Transverse colon (tissue), 4 donors: ENCODE measurements around the gene CARMIL3. TPM values are rescaled to one million over a fixed set of nuclear protein-coding genes. Genes with fewer than 3 reads are reported as not detected.
"Not testable (repeated sequence)": the region's sequence is repeated elsewhere in the genome, so short reads cannot be mapped to it uniquely, and the experiment has no call there.

Source experiments
- DNase-seq: peaks from one replicate; pipeline ENCODE4 v3.0.0-alpha.2; 2019
- H3K27ac ChIP-seq, 4 donors: fragments of 200-600 bp; sonication (generic); 2 replicates each; pipeline ENCODE4 v1.5.1; 2016 to 2018; ENCODE audit warnings: inconsistent platforms in 4 of 4
- H3K27me3 ChIP-seq: fragments of 200-600 bp; sonication (generic); 2 replicates; pipeline ENCODE4 v1.5.1; 2017; ENCODE audit warnings: inconsistent platforms
- H3K36me3 ChIP-seq, 4 donors: fragments of 200-600 bp; sonication (generic); 2 replicates each; pipeline ENCODE4 v1.5.1; 2017 to 2019; ENCODE audit warnings: inconsistent platforms in 4 of 4
- H3K4me1 ChIP-seq, 4 donors: fragments of 200-600 bp; sonication (generic); 2 replicates each; pipeline ENCODE4 v1.5.1; 2017 to 2020; ENCODE audit warnings: inconsistent platforms in 4 of 4
- H3K4me3 ChIP-seq, 4 donors: fragments of 200-600 bp; sonication (generic); 1 replicate in 1 of 4; 2 replicates in 3 of 4; pipeline versions ENCODE4 v1.5.1 to v1.6.1; 2017 to 2019; ENCODE audit warnings: inconsistent platforms in 4 of 4
- H3K9me3 ChIP-seq, 2 donors: fragments of 200-600 bp; sonication (generic); 2 replicates each; pipeline ENCODE4 v1.5.1; 2017 to 2019; ENCODE audit warnings: inconsistent platforms in 2 of 2
- EP300 ChIP-seq: sonication (generic); formaldehyde crosslinking; IDR thresholded peaks from one replicate; pipeline ENCODE4 v1.6.1; 2017; ENCODE audit warnings: antibody characterized with exemption, low read depth
- POLR2A ChIP-seq: fragments of 450-650 bp; IDR thresholded peaks from one replicate; pipeline ENCODE4 v1.6.1; 2016; ENCODE audit warnings: antibody characterized with exemption, mild to moderate bottlenecking, moderate library complexity
- POLR2AphosphoS5 ChIP-seq, 3 donors: sonication (generic); formaldehyde crosslinking; IDR thresholded peaks; one replicate each; pipeline ENCODE4 v1.6.1; 2016; ENCODE audit warnings: antibody characterized with exemption in 3 of 3
- WGBS, 2 donors: methylation state at CpG; one replicate each; pipeline ENCODE4 v1.1.5; 2018; ENCODE audit warnings: low coverage in 1 of 2; 5-methylcytosine and 5-hydroxymethylcytosine counted together
- in situ Hi-C, 4 donors: fragments of 200-750 bp; cut with MboI; loops; one replicate each; pipeline versions ENCODE4 v1.15.0 to v1.15.1; 2017; ENCODE audit warnings: low sequenced_read_pairs in 3 of 4, low pct_ligation_motif_present in 1 of 4, low pct_unique_long_range_greater_than_20kb in 1 of 4
- intact Hi-C: fragments of 100-400 bp; cut with DNase I; formaldehyde crosslinking; loops from one replicate; pipeline ENCODE4 v1.15.1; 2023; ENCODE audit warnings: low total_unique reads
- total RNA-seq, 4 donors: library from RNA; depleted of rRNA; stranded (reverse); fragments of >200 nt; gene quantifications; one replicate each; pipeline ENCODE4 v1.1.0, GENCODE V29; 2016
- TF ChIP-seq, protein P1 (sequence below), 5 experiments: fragments of 200-600 bp in 3 of 5; fragments of 450-650 bp in 2 of 5; sonication (generic) in 3 of 5; IDR thresholded peaks; 1 replicate in 2 of 5; 2 replicates in 3 of 5; pipeline ENCODE4 v1.5.1; 2016 to 2017; ENCODE audit warnings: antibody characterized with exemption in 5 of 5, inconsistent platforms in 3 of 5, mild to moderate bottlenecking in 2 of 5, moderate library complexity in 1 of 5

CARMIL3 gene
- total RNA-seq, 4 donors from 2014 or later: 0.20 to 4.1 (median 3.0) TPM

DNA sequence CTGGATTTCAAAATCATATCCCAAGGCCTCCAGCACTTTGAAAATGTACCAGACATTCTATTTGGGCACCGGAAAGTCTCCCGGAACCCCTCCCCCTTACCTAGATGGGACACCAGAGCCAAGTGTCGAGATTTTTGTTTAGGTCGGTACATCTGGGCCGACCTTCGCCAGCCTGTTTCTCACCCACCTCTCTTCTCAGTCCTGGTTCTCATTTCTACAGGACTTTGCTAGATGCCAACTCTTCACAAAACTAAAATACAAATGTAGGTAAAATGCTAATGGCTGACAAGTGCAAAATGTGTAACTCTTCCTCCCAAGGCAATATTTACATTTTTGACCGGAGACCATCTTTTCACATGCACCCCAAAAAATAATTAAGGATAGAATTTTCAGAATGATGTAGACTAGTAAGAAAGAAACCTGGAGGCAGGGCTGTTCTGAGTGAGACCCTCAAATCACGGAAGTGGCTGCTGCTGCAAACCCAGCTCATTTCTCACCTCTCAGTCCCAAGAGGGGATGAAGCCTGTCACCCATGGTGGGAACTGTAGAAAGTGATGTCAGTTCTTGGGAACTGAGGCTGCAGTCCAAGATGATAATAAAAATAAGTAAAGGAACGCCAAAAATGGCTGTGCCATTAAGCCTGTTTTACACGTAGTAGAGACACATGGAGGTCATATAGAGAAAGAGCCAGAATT lies 14.7 kb upstream of the CARMIL3 start:
- peak overlapping the region; percentile 91 to 97 (median 95) for H3K27ac ChIP-seq
- in situ Hi-C loops: loop anchor here in 2 of 4 donors (5.0 to 10.0 kb wide), 2 partner anchors 50 to 62 kb away; partner anchors contain the start of gene DHRS4L2 (in 1 of the 2)

DNA sequence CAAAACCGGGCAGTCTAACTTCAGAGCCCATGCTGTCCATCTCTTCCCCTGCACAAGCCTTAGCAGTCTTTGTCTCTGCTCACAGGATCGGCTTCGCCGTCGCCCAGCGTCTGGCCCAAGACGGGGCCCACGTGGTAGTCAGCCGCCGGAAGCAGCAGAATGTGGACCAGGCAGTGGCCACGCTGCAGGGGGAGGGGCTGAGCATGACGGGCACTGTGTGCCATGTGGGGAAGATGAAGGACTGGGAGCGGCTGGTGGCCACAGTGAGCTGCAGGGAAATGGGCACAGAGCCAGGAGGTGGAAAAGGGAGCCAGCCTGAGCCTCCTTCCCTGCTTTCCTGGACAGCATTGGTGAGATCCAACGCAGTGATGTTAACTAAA lies 14.2 kb upstream of the CARMIL3 start:
- intact Hi-C loops (no loop called here), in situ Hi-C loops (loop anchor here in 2 of 4 donors (5.0 to 10.0 kb wide), 2 partner anchors 50 to 63 kb away; partner anchors contain the start of gene DHRS4L2 (in 1 of the 2))
- TF ChIP-seq EP300: no peak
- TF ChIP-seq, protein P1, sequence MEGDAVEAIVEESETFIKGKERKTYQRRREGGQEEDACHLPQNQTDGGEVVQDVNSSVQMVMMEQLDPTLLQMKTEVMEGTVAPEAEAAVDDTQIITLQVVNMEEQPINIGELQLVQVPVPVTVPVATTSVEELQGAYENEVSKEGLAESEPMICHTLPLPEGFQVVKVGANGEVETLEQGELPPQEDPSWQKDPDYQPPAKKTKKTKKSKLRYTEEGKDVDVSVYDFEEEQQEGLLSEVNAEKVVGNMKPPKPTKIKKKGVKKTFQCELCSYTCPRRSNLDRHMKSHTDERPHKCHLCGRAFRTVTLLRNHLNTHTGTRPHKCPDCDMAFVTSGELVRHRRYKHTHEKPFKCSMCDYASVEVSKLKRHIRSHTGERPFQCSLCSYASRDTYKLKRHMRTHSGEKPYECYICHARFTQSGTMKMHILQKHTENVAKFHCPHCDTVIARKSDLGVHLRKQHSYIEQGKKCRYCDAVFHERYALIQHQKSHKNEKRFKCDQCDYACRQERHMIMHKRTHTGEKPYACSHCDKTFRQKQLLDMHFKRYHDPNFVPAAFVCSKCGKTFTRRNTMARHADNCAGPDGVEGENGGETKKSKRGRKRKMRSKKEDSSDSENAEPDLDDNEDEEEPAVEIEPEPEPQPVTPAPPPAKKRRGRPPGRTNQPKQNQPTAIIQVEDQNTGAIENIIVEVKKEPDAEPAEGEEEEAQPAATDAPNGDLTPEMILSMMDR (IDR thresholded peaks at IDR 0.05): no peak
- no peak for TF ChIP-seq POLR2A
- no peak for TF ChIP-seq POLR2AphosphoS5 (IDR thresholded peaks at IDR 0.05)
- Histone ChIP-seq H3K27ac (no peak overlapping the region), H3K9me3 (no peaks in the 10 kb centered on the region), H3K4me3 (no peak overlapping the region), H3K36me3 (no peaks in the 10 kb centered on the region), H3K4me1 (peaks cover 0 to 21% (median 7%) of the 10 kb centered on the region in 4 donors), H3K27me3 (no peaks in the 10 kb centered on the region)
- peak; percentile 56 for DNase-seq
- WGBS, 2 donors: 85 to 88% methylated on average over 1 to 14 of the region's 14 CpGs

More for the DNA sequence above, 14.7 kb upstream of the CARMIL3 start:
- H3K4me1 ChIP-seq: peaks cover 0 to 21% (median 7%) of the 10 kb centered on the region in 4 donors
- intact Hi-C loops, H3K9me3 ChIP-seq, H3K36me3 ChIP-seq, DNase-seq, H3K27me3 ChIP-seq: not testable (repeated sequence)
- 35 to 36% methylated on average over 4 to 10 of the region's 10 CpGs for WGBS, 2 donors
- H3K4me3 ChIP-seq: peak overlapping the region in 3 of 4 donors; percentile 49 to 61 (median 56)
- TF ChIP-seq, protein P1 (IDR thresholded peaks at IDR 0.05): peak in 1 of 5 experiments; percentile 7

DNA sequence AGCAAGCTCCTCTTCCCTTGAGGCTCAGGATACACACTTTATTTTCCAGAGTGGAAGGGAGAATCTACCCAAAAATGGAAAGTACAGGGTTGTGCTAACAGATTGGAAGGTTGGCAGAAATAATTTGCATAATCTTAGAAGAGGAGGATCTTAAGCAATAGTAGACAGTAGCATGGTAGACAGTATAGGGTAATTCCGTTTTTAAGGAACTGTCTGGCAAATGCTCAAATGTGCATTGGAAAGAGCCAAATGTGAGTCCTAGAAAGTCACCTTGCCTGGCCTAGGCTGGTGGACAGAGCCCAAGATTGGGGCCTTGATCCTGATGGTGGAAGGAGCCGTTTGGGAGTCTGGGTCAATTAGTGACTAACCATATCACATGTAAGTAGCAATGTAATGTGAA lies 13.1 kb upstream of the CARMIL3 start:
- DNase-seq: no peak
- Histone ChIP-seq H3K4me1 (peaks cover 0 to 21% (median 7%) of the 10 kb centered on the region in 4 donors), H3K27me3 (no peaks in the 10 kb centered on the region), H3K27ac (no peak overlapping the region), H3K9me3 (no peaks in the 10 kb centered on the region), H3K4me3 (no peak overlapping the region), H3K36me3 (no peaks in the 10 kb centered on the region)
- TF ChIP-seq EP300: no peak
- TF ChIP-seq POLR2A: no peak
- TF ChIP-seq, protein P1 (IDR thresholded peaks at IDR 0.05): no peak
- TF ChIP-seq POLR2AphosphoS5 (IDR thresholded peaks at IDR 0.05): no peak
- WGBS, 2 donors: 84 to 86% methylated on average over 2 of the region's 2 CpGs
- intact Hi-C loops (no loop called here), in situ Hi-C loops (loop anchor here in 2 of 4 donors (5.0 to 10.0 kb wide), 2 partner anchors 51 to 64 kb away; partner anchors contain the start of gene DHRS4L2 (in 1 of the 2))

DNA sequence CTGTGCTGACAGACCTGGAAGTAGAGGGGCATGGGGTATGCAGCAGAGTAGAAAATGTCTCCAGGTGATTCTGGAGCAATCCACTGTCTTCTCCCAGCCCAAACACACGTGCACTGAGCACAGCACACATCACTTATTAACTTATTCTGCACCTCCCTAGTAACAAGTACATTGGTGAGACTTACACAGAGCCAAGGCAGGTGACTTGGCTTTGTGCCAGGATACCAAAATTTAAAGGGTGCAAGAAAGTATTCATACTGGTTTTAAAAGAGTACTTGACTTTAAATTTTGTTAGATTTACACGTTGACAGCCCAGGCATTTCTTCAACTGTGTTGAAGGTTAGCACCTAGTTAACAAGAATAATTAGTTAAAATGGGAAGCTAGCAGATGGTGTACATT lies 11.1 kb upstream of the CARMIL3 start:
- in situ Hi-C loops: no loop called here

More for the DNA sequence above, 11.1 kb upstream of the CARMIL3 start:
- H3K4me1 ChIP-seq: peaks cover 0 to 12% (median 5%) of the 10 kb centered on the region in 4 donors
- H3K36me3 ChIP-seq: no peaks in the 10 kb centered on the region
- intact Hi-C loops: no loop called here
- 17 to 22% methylated on average over 1 to 2 of the region's 2 CpGs for WGBS, 2 donors
- no peak overlapping the region for H3K4me3 ChIP-seq
- no peak for DNase-seq
- TF ChIP-seq POLR2AphosphoS5 (IDR thresholded peaks at IDR 0.05) (no peak), EP300 (no peak), POLR2A (no peak)
- TF ChIP-seq, protein P1 (IDR thresholded peaks at IDR 0.05): no peak
- no peaks in the 10 kb centered on the region for H3K9me3 ChIP-seq
- no peak overlapping the region for H3K27ac ChIP-seq
- H3K27me3 ChIP-seq: no peaks in the 10 kb centered on the region
